HepG2 (cell line): ENCODE results near the gene CUL2. TPM values are rescaled to one million over a fixed set of nuclear protein-coding genes. Genes with fewer than 3 reads are reported as not detected.
A peak's percentile ranks its signal among the peaks of the same experiment; 100 is the strongest.

Experiments
- ATAC-seq: fragments of 200-7000 bp; cut with Tn5 transposase; 3 replicates; pipeline ENCODE4 v1.9.1; 2020; ENCODE audit warnings: mild to moderate bottlenecking, moderate library complexity
- BruUV-seq: library from RNA; stranded (reverse); fragments of 400-500 nt; replicated peaks from 2 replicates; lab custom pipeline; 2021; lab: Mats Ljungman, UMichigan
- CTCF ChIA-PET: fragments of 300-600 bp; formaldehyde crosslinking; extraction: SDS; loops from one replicate; lab custom pipeline; 2021; ENCODE audit warnings: low total read pairs, inconsistent platforms, low intra/inter-chr PET ratio; lab: Yijun Ruan, JAX
- POLR2A ChIA-PET: fragments of 350-600 bp; sonication (Branson Sonifier 250); formaldehyde crosslinking; loops from one replicate; lab custom pipeline; 2020; ENCODE audit warnings: antibody characterized with exemption, inconsistent platforms; lab: Yijun Ruan, JAX
- DNase-seq: peaks from one replicate; pipeline ENCODE4 v3.0.0-alpha.2; 2015; ENCODE audit warnings: low spot score
- FAIRE-seq: peaks from 3 replicates; lab custom pipeline; 2011; peaks lifted over from hg19 to GRCh38; lab: Jason Lieb, UNC
- H2AFZ ChIP-seq: one replicate; pipeline ENCODE4 v1.6.1; 2011; ENCODE audit warnings: low read length, inconsistent platforms
- H3K27ac ChIP-seq: fragments of 300-600 bp; 3 replicates; pipeline ENCODE4 v1.8.0; 2011; ENCODE audit warnings: mixed run types, mild to moderate bottlenecking, mixed read lengths, low read length, inconsistent platforms; ENCODE audit not compliant: insufficient read depth; ENCODE audit errors: extremely low read length
- H3K27me3 ChIP-seq, 2 experiments: fragments of 200-600 bp in 1 of 2; 2 replicates in 1 of 2; 3 replicates in 1 of 2; pipeline versions ENCODE4 v1.6.0 to v1.8.0; 2011; ENCODE audit warnings: low read length in 2 of 2, mild to moderate bottlenecking in 2 of 2, moderate library complexity in 2 of 2, inconsistent platforms in 1 of 2; ENCODE audit not compliant: insufficient read depth in 2 of 2, control insufficient read depth in 1 of 2
- H3K36me3 ChIP-seq, 2 experiments: fragments of 200-600 bp in 1 of 2; replicated peaks in 1 of 2; 2 replicates in 1 of 2; 3 replicates in 1 of 2; pipeline versions ENCODE4 v1.5.1 to v1.8.0; 2011; ENCODE audit warnings: low read length in 2 of 2, inconsistent platforms in 1 of 2; ENCODE audit not compliant: insufficient read depth in 2 of 2, control insufficient read depth in 1 of 2
- H3K4me1 ChIP-seq: 2 replicates; pipeline ENCODE4 v1.5.1; 2012; ENCODE audit warnings: low read length, inconsistent platforms; ENCODE audit not compliant: insufficient read depth
- H3K4me2 ChIP-seq: 2 replicates; pipeline ENCODE4 v1.6.0; 2011; ENCODE audit warnings: low read depth, low read length, inconsistent platforms
- H3K4me3 ChIP-seq, 3 experiments: fragments of 200-600 bp in 1 of 3; sonication (generic), shearing (Covaris generic) in 1 of 3; replicated peaks in 1 of 3; 2 replicates each; pipeline ENCODE4 v1.5.1; 2011 to 2016; ENCODE audit warnings: low read length in 3 of 3, inconsistent platforms in 2 of 3, low read depth in 2 of 3, mild to moderate bottlenecking in 2 of 3, control low read depth in 1 of 3, mixed read lengths in 1 of 3; ENCODE audit not compliant: insufficient read depth in 1 of 3
- H3K79me2 ChIP-seq: one replicate; pipeline ENCODE4 v1.6.1; 2011; ENCODE audit warnings: low read length, inconsistent platforms; ENCODE audit not compliant: insufficient read depth
- H3K9ac ChIP-seq: 2 replicates; pipeline ENCODE4 v1.6.0; 2011; ENCODE audit warnings: mild to moderate bottlenecking, low read depth, low read length, inconsistent platforms; ENCODE audit not compliant: insufficient read depth
- H3K9me3 ChIP-seq: 2 replicates; pipeline ENCODE4 v1.5.1; 2012; ENCODE audit warnings: mild to moderate bottlenecking, low read length
- H4K20me1 ChIP-seq: 2 replicates; pipeline ENCODE4 v1.6.0; 2011; ENCODE audit warnings: inconsistent platforms, mild to moderate bottlenecking, low read length, moderate library complexity; ENCODE audit not compliant: insufficient read depth
- ATF4 ChIP-seq, 2 experiments: fragments of 450-650 bp in 1 of 2; sonication (generic) in 1 of 2; formaldehyde crosslinking; IDR thresholded peaks; 2 replicates each; pipeline versions ENCODE4 v1.5.0 to v1.8.0; 2020 to 2022; ENCODE audit warnings: mild to moderate bottlenecking in 1 of 2, missing genetic modification reagents in 1 of 2
- BHLHE40 ChIP-seq: IDR thresholded peaks from 2 replicates; pipeline ENCODE4 v1.6.1; 2011; ENCODE audit warnings: low read length, improper control_type of control experiment
- ESRRA ChIP-seq: sonication (generic); formaldehyde crosslinking; IDR thresholded peaks from 2 replicates; pipeline ENCODE4 v1.5.1; 2020; ENCODE audit warnings: mild to moderate bottlenecking, low read depth, missing genetic modification reagents
- FOSL2 ChIP-seq: sonication (generic); formaldehyde crosslinking; IDR thresholded peaks from 2 replicates; pipeline ENCODE4 v1.4.0; 2020; ENCODE audit warnings: missing genetic modification reagents
- MEIS2 ChIP-seq: sonication (generic); formaldehyde crosslinking; IDR thresholded peaks from 2 replicates; pipeline ENCODE4 v1.9.0; 2021; ENCODE audit warnings: mild to moderate bottlenecking, missing genetic modification reagents
- TFDP2 ChIP-seq: sonication (generic); formaldehyde crosslinking; IDR thresholded peaks from 2 replicates; pipeline ENCODE4 v1.4.0; 2020; ENCODE audit warnings: missing genetic modification reagents
- ZNF276 ChIP-seq: sonication (generic); formaldehyde crosslinking; IDR thresholded peaks from 2 replicates; pipeline ENCODE4 v1.4.0; 2020; ENCODE audit warnings: mild to moderate bottlenecking, low read depth, missing genetic modification reagents
- ZNF543 ChIP-seq: sonication (generic); formaldehyde crosslinking; IDR thresholded peaks from 2 replicates; pipeline ENCODE4 v1.4.0; 2020; ENCODE audit warnings: mild to moderate bottlenecking, missing genetic modification reagents
- ZNF562 ChIP-seq: sonication (generic); formaldehyde crosslinking; IDR thresholded peaks from 2 replicates; pipeline ENCODE4 v1.8.0; 2022; ENCODE audit warnings: missing genetic modification reagents, borderline replicate concordance
- ZNF800 ChIP-seq: sonication (generic); formaldehyde crosslinking; IDR thresholded peaks from 2 replicates; pipeline ENCODE4 v1.4.0; 2020; ENCODE audit warnings: missing genetic modification reagents
- ZSCAN20 ChIP-seq: sonication (generic); formaldehyde crosslinking; IDR thresholded peaks from 2 replicates; pipeline ENCODE4 v1.4.0; 2020; ENCODE audit warnings: missing genetic modification reagents, mild to moderate bottlenecking, borderline replicate concordance
- WGBS: methylation state at CpG from one replicate; pipeline ENCODE4 v1.1.6; 2017; ENCODE audit warnings: low lambda C conversion rate; 5-methylcytosine and 5-hydroxymethylcytosine counted together
- in situ Hi-C: cut with HindIII; loops from 2 replicates; pipeline ENCODE4 v1.10.0; 2017; ENCODE audit warnings: low pct_unique_long_range_greater_than_20kb; ENCODE audit not compliant: extremely low pct_ligation_motif_present
- intact Hi-C: fragments of 100-400 bp; cut with micrococcal nuclease; formaldehyde crosslinking; loops from one replicate; pipeline ENCODE4 v1.10.0; 2022; ENCODE audit not compliant: unreplicated experiment
- polyA plus RNA-seq, 8 experiments: library from polyadenylated mRNA; depleted of rRNA in 3 of 8; stranded (reverse) in 7 of 8; unstranded in 1 of 8; fragments of >200 nt; fragmentation: Illumina TruSeq in 4 of 8; extraction: Trizol in 4 of 8; gene quantifications; 2 replicates each; pipeline versions ENCODE4 v1.2.1 to v1.2.3, GENCODE V29; 2011 to 2016; ENCODE audit warnings: low read depth in 4 of 8, missing spikeins in 1 of 8, mixed read lengths in 1 of 8; ENCODE audit not compliant: insufficient read depth in 1 of 8
- total RNA-seq, 5 experiments: library from RNA; depleted of rRNA; stranded (reverse); fragments of >200 nt; fragmentation: Illumina TruSeq; extraction: Trizol; gene quantifications; 2 replicates each; pipeline ENCODE4 v1.2.3, GENCODE V29; 2016; ENCODE audit warnings: low read depth in 1 of 5

The CUL2 gene
- total and polyA plus RNA-seq, 2 of the 13 experiments (the other 11 are each of a cell fraction or from before 2014, with no cell fraction given): 9.6 to 33.1 TPM

GRCh38 chr10:35079763-35080162, 10.4 kb downstream of the CUL2 start:
- FAIRE-seq: no peak
- BruUV-seq: no TSS peak
- Histone ChIP-seq H3K9me3 (peaks cover 6% of the 10 kb centered on the region; the same call in 1 of the 2 replicates), H2AFZ (no peak overlapping the region), H3K4me1 (no peaks in the 10 kb centered on the region)
- in situ Hi-C loops: no loop called here
- TF ChIP-seq ZNF543 (CRISPR knock-in tag): no peak
- TF ChIP-seq ATF4 (CRISPR knock-in tag; IDR thresholded peaks at IDR 0.05): 0 out of 4 replicates have a peak, but pooled peaks of 1 of the 2 experiments have one; percentile 39
- peak; percentile 48; the same call in 1 of the 2 replicates for TF ChIP-seq FOSL2 (CRISPR knock-in tag)
- TF ChIP-seq, all 625 proteins: peak for 2
- Histone ChIP-seq H3K36me3 (no peaks in the 10 kb centered on the region), H4K20me1 (0 out of 2 replicates have a peak, but pooled peaks cover 3% of the 10 kb centered on the region), H3K27me3 (no peaks in the 10 kb centered on the region), H3K9ac (no peak overlapping the region), H3K79me2 (peaks cover 34% of the 10 kb centered on the region), H3K4me3 (no peak overlapping the region), H3K27ac (no peak overlapping the region), H3K4me2 (no peak overlapping the region)
- DNase-seq: no peak
- ChIA-PET CTCF (no interaction called here), POLR2A (no interaction called here)
- no peak for ATAC-seq
- intact Hi-C loops: no loop called here
- WGBS: 90% methylated on average over 3 of the region's 3 CpGs

- no peak overlapping the region for H3K4me2 ChIP-seq
- no peaks in the 10 kb centered on the region for H3K27me3 ChIP-seq
- H3K79me2 ChIP-seq: peaks cover 29% of the 10 kb centered on the region
- ChIA-PET POLR2A (no interaction called here), CTCF (no interaction called here)
- 90% methylated on average over 4 of the region's 4 CpGs for WGBS
- FAIRE-seq (no peak), DNase-seq (no peak), ATAC-seq (no peak)
- H3K9me3 ChIP-seq: peaks cover 6% of the 10 kb centered on the region; the same call in 1 of the 2 replicates
- intact Hi-C loops: no loop called here
- TF ChIP-seq ZSCAN20 (CRISPR knock-in tag) (no peak), ZNF562 (CRISPR knock-in tag) (no peak), ESRRA (no peak), MEIS2 (CRISPR knock-in tag) (no peak), BHLHE40 (no peak), ZNF276 (CRISPR knock-in tag) (no peak), ZNF800 (CRISPR knock-in tag) (no peak), TFDP2 (CRISPR knock-in tag) (no peak)
- no peak overlapping the region for H3K9ac ChIP-seq
- H4K20me1 ChIP-seq: 0 out of 2 replicates have a peak, but pooled peaks cover 3% of the 10 kb centered on the region
- no peak overlapping the region for H2AFZ ChIP-seq
- no peak overlapping the region for H3K27ac ChIP-seq
- no peaks in the 10 kb centered on the region for H3K4me1 ChIP-seq
- no peaks in the 10 kb centered on the region for H3K36me3 ChIP-seq
- no peak overlapping the region for H3K4me3 ChIP-seq
- in situ Hi-C loops: no loop called here
- BruUV-seq: no TSS peak
These were observed 10.9 kb downstream of the CUL2 start for GRCh38 chr10:35079265-35079664.
